GM10266 (cell line): ENCODE measurements around the gene GPR160.

ENCODE experiments used
- DNase-seq: peaks from one replicate; pipeline ENCODE4 v3.0.0; 2012; ENCODE audit errors: extremely low spot score
- CTCF ChIP-seq: IDR thresholded peaks from 2 replicates; pipeline ENCODE4 v1.5.1; 2012; ENCODE audit warnings: mild to moderate bottlenecking, low read depth; ENCODE audit not compliant: control insufficient read depth, insufficient read depth; ENCODE audit errors: missing control alignments

GPR160 gene

GRCh38 chr3:170080605-170081004 lies 42.8 kb downstream of the GPR160 start:
- no peak for TF ChIP-seq CTCF
- DNase-seq = no peak

GRCh38 chr3:170081079-170081741 lies 43.4 kb downstream of the GPR160 start:
- DNase-seq = no peak
- no peak for TF ChIP-seq CTCF

- no peak for DNase-seq
- no peak for TF ChIP-seq CTCF
Observed at GRCh38 chr3:170083343-170083742, 45.5 kb downstream of the GPR160 start.

- TF ChIP-seq CTCF = no peak
Observed at GRCh38 chr3:170085396-170085795, 47.6 kb downstream of the GPR160 start.

GRCh38 chr3:170089862-170090600 lies 52.2 kb downstream of the GPR160 start:
- TF ChIP-seq CTCF = no peak
- no peak for DNase-seq

More at GRCh38 chr3:170085396-170085795, 47.6 kb downstream of the GPR160 start:
- DNase-seq = no peak

GRCh38 chr3:170090601-170090981 lies 52.8 kb downstream of the GPR160 start:
- DNase-seq = no peak

More at GRCh38 chr3:170090601-170090981, 52.8 kb downstream of the GPR160 start:
- no peak for TF ChIP-seq CTCF
